GM23338 (cell line): Measurements from ENCODE around the gene SLK.

Source experiments
- CREB1 ChIP-seq: fragments of 250-450 bp; sonication (Bioruptor Pico); IDR thresholded peaks from 2 replicates; pipeline ENCODE4 v1.5.0; 2020; ENCODE audit warnings: low read depth, mild to moderate bottlenecking, moderate library complexity
- CTCF ChIP-seq, 2 experiments: fragments of 200-600 bp in 1 of 2; sonication (generic) in 1 of 2; conservative IDR thresholded peaks; 2 replicates each; pipeline versions ENCODE4 v1.5.1 to v1.6.1; 2016 to 2017; ENCODE audit warnings: antibody characterized with exemption in 2 of 2, low read depth in 2 of 2, mild to moderate bottlenecking in 2 of 2, moderate library complexity in 1 of 2
- EZH2 ChIP-seq: fragments of 200-600 bp; sonication (generic); IDR thresholded peaks from one replicate; pipeline ENCODE4 v1.8.0; 2017; ENCODE audit warnings: antibody characterized with exemption, mild to moderate bottlenecking, low read depth; ENCODE audit not compliant: unreplicated experiment
- EZH2phosphoT487 ChIP-seq: fragments of 200-600 bp; sonication (generic); IDR thresholded peaks from one replicate; pipeline ENCODE4 v1.8.1; 2018; ENCODE audit warnings: antibody characterized with exemption; ENCODE audit not compliant: unreplicated experiment
- POLR2AphosphoS5 ChIP-seq: IDR thresholded peaks from 2 replicates; pipeline ENCODE4 v1.6.1; 2016; ENCODE audit warnings: antibody characterized with exemption, low read depth
- REST ChIP-seq: IDR thresholded peaks from one replicate; pipeline ENCODE4 v1.6.1; 2018; ENCODE audit warnings: antibody characterized with exemption; ENCODE audit not compliant: unreplicated experiment

- TF ChIP-seq CTCF (conservative IDR thresholded peaks at IDR 0.05; ENCODE audit: low read depth in 2 of 2) (no peak), EZH2 (no peak), POLR2AphosphoS5 (no peak), CREB1 (CRISPR knock-in tag) (no peak), REST (no peak), EZH2phosphoT487 (no peak)
Measured at GRCh38 chr10:103921248-103921647, 45.7 kb upstream of the SLK start.
